CD4-positive, alpha-beta T cell treated with Interleukin-17A for 4 hours (primary cell): Measurements from ENCODE around the gene STMN1.

Experiments
- DNase-seq: peaks from one replicate; pipeline ENCODE4 v3.0.0-alpha.2; 2020; ENCODE audit warnings: mixed read lengths

STMN1 gene

DNA sequence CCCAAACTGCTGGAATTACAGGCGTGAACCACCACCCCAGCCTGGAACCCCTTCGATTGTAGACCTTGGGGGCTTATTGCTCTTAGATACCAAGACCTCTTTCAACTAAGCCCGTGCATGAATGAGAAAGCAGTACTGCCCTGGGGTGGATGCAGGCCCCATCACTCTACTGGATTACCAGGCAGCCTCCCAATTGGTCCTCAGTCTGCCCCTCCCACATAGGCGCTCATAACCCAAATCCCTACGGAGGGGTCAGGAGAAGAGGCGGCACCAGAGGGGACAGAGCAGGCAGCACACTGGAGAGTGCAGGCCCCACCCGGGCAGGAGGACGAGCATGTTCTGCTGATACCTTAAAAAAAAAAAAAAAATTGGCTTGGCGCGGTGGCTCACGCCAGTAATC is 12.4 kb upstream of the STMN1 start:
- DNase-seq, result no peak

GRCh38 chr1:25917996-25918395 is 11.8 kb upstream of the STMN1 start:
- peak; percentile 41 for DNase-seq

GRCh38 chr1:25916460-25916859 is 10.2 kb upstream of the STMN1 start:
- no peak for DNase-seq

- DNase-seq, result no peak
Observed at GRCh38 chr1:25914074-25914995, 8.1 kb upstream of the STMN1 start.

DNA sequence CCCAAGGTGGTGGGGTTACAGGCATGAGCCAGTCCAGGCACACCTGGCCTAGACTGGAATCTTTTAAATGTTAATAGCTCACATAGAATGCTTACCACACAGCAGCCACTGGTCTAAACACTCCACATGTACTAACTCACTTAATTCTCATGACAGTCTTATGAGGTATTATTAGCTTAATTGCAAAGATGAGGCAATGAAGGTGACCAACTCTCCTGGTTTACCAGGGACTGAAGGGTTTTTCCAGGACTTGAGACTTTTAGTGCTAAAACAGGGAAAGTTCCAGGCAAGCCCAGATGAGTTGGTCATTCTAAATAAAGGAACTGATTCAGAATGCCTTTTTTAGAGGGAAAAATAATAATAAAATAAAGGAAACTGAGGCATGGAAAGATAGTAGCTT is 7.0 kb upstream of the STMN1 start:
- no peak for DNase-seq

- DNase-seq, result no peak
Observed at GRCh38 chr1:25912076-25912831, 6.0 kb upstream of the STMN1 start.

- no peak for DNase-seq
Observed at GRCh38 chr1:25911162-25911561, 4.9 kb upstream of the STMN1 start.

DNA sequence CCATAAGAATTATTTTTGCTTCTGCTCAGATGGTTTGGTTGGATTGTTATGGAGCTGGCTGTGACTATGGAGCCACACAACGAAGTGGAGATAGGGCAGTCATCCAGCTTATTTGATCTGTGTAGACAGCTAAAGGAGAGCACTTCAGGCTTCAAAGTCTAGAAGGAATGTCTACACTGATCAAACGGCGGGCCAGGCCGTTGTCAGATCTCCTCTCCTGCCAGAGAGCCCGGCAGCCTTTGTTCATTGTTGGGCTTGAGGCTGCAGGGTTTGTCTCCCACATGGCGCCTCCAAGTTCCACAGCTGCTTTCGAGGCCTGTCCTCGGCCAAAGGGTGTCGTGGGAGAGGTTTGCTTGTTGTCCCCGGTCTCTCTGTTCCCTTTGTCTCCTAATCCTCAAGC is 2.8 kb upstream of the STMN1 start:
- no peak for DNase-seq

- no peak for DNase-seq
Observed at GRCh38 chr1:25908161-25908560, 1.9 kb upstream of the STMN1 start.

- DNase-seq, result no peak
Observed at GRCh38 chr1:25907601-25908000, 1.4 kb upstream of the STMN1 start.

GRCh38 chr1:25906644-25907300 is 553 bp upstream of the STMN1 start:
- peak; percentile 52 for DNase-seq

DNA sequence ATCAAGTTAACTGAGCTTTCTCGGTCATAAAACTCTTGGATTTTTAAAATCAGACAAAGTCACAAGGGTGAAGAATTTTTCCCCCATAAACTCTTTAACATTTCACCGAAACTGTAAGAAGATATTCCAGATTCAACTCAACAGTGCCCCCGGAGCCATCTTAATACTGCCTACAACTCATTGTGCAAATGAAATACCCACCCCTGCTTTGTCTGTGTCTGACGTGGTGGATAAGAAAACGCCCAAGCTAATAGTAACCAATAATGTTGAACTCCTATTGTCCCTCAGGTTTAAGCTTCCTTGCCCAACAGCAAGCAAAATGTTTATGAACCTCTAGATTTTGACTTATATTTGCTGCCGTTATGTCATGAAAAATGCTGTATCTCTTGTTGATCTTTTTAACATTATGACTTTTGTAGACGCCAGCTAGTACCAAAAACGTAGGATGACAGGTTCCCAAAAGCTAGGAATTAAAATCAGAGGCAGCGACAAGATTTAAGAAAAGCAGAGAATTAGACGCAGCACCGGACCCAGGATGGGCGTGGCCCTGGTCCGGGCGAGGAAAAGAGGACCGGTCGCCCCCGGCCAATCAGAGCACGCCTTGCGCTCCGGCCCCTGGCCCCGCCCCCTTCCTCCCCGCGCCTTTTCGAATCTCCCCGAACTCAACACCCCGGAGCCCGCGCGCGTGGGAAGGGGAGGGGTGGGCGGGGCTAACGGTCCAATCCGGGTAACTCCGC is 1.1 kb downstream of the STMN1 start:
- DNase-seq, result peak; percentile 98

DNA sequence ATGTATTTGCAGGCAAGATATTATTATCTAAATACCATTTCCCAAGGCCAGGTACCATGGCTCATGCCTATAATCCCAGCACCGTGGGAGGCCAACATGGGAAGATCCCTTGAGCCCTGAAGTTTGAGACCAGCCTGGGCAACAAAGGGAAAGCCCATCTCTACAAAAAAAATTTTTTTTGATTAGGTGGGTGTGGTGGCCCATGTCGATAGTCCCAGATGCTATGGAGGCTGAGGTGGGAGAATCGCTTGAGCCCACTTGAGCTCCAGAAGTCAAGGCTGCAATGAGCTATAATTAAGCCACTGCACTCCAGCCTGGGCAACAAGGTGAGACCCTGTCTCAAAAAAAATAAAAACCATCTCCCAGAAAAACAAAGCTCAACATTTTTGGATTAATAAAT is 2.2 kb downstream of the STMN1 start:
- no peak for DNase-seq

DNA sequence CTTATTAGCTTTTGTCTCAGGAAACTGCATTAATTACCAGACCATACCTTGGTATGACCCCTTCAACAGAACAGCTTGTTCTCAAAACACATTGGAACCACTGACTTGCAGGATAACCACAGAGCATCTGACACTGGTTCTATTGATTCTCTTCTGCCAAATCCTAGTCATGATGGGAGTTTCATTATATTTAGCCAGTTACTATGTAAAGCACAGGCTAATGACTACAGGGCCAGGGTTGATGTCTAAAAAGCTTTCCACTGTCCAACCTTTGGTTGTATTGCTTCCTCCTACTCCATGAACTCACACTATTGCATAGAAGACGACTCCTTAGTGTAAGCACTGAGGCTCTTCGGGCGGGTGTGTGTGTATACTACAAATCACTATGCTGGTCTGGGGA is 3.8 kb downstream of the STMN1 start:
- no peak for DNase-seq

DNA sequence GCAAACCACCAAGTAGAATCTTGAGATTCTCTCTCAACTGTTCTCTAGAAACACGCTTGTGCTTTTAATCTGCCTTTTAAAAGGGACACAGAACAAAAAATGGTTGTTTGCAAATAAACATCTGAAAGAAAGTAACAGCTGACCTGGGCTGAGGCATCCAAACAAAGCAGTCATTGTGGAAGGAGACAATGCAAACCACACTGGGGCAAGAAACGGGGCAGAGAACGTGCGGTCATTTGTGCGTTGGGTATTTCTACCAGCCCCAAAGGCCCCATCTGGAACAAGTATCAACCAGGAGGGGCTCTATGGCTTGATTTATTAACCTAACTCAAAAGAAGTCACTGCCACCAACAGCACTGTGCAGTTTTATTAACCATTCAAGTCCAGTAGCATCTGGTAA is 6.0 kb downstream of the STMN1 start:
- DNase-seq, result no peak

- no peak for DNase-seq
Observed at GRCh38 chr1:25899792-25900191, 6.4 kb downstream of the STMN1 start.

- no peak for DNase-seq
Observed at GRCh38 chr1:25898223-25899015, 7.8 kb downstream of the STMN1 start.

- DNase-seq, result no peak
Observed at GRCh38 chr1:25897754-25898153, 8.5 kb downstream of the STMN1 start.

DNA sequence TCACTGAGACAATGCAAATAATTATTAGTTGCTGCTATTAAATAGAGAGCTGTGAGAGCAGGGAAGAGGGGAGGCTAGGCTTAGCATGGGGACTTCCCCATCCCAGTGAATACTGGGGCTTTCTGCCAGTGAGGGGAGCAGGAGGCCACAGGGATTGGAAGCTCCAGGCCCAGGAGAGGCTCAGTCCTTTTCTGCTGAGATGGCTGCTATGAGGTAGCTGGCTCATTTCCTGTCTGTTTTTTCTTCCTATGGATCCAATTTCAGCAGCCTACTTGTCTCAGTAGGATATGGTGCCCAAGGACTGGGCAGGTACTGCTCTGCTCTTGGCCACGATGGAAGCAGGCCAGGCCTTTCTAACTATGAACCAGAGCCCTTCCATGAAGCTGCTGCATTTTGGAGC is 10.0 kb downstream of the STMN1 start:
- no peak for DNase-seq

DNA sequence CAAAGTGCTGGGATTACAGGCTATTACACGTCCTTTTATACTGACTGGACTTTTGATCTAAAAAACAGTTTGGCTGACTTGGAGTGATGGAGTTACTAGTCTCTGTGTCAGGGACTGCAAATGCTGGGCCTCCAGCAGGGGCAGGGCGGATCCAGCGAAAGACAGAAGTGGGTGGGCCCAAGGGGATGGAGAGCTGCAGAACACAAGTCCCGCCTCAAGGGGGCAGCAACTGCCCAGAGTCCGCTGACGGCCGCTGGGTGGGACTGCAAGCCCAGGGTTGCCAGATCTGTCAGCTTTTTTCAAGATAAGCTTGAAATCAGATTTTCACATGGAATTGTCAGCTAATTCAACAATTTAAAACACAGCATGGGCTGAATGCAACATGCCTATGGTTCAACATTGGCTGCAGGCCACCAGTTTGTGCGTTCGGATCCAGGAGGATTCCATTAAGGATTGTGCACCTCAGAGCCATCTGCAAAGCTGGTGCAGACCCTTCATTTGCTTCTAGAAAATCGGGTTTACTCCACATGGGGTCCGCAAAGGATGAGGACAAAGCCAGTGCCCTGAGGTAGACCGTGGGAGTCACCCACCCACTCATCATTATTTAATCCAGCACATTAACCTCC is 10.7 kb downstream of the STMN1 start:
- DNase-seq, result peak; percentile 93

- DNase-seq, result no peak
Observed at GRCh38 chr1:25893116-25893515, 13.1 kb downstream of the STMN1 start.

DNA sequence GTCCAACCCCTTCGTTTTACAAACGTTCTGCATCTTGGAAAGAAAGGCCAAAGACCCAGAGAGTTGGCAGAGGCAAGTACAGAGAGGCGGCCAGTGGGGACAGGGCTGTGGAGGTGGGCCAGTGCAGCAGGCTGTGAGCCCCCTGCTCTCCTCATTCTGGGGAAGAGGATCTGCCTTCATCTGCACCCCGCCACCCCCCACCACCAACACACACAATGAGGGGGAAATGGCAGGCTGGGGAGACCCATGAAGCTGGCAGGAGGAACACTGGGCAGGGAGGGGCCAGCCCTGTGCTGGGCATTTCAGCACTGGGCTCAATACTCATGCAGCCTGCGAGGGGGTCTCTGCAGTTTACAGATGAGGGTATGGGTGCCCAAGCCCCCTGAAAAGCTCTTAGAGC is 14.6 kb downstream of the STMN1 start:
- DNase-seq, result no peak
